OCI-LY7 (cell line): Measurements from ENCODE around the gene PPP6R3. TPM values are rescaled to one million over a fixed set of nuclear protein-coding genes. Genes with fewer than 3 reads are reported as not detected.

Source experiments
- BruUV-seq: library from RNA; stranded (reverse); fragments of 400-500 nt; replicated peaks from 2 replicates; lab custom pipeline; 2021; lab: Mats Ljungman, UMichigan
- CTCF ChIA-PET: fragments of 300-600 bp; sonication (Branson Sonifier 250); formaldehyde crosslinking; loops from one replicate; lab custom pipeline; 2022; ENCODE audit warnings: antibody characterized with exemption; ENCODE audit not compliant: unreplicated experiment; lab: Charles Lee
- POLR2A ChIA-PET: fragments of 300-600 bp; sonication (Branson Sonifier 250); formaldehyde crosslinking; loops from one replicate; lab custom pipeline; 2022; ENCODE audit warnings: antibody characterized with exemption; lab: Charles Lee
- DNase-seq: peaks from one replicate; pipeline ENCODE4 v3.0.0-alpha.2; 2015; ENCODE audit warnings: low spot score
- H2AFZ ChIP-seq: fragments of 200-600 bp; sonication (generic), shearing (Covaris generic); 2 replicates; pipeline ENCODE4 v1.6.1; 2014; ENCODE audit warnings: mild to moderate bottlenecking, antibody characterized with exemption, low read length, moderate library complexity
- H3K27ac ChIP-seq: fragments of 200-600 bp; sonication (generic); 2 replicates; pipeline ENCODE4 v1.5.1; 2014; ENCODE audit warnings: mixed run types, low read depth, mild to moderate bottlenecking, moderate library complexity, low read length, inconsistent platforms; ENCODE audit not compliant: poor library complexity, severe bottlenecking
- H3K36me3 ChIP-seq: fragments of 200-600 bp; sonication (generic); 2 replicates; pipeline ENCODE4 v1.6.1; 2014; ENCODE audit warnings: mild to moderate bottlenecking, antibody characterized with exemption, low read length, moderate library complexity, mixed read lengths; ENCODE audit not compliant: insufficient read depth
- H3K4me1 ChIP-seq: fragments of 200-600 bp; sonication (generic); 2 replicates; pipeline ENCODE4 v1.5.1; 2014; ENCODE audit warnings: mild to moderate bottlenecking, low read length; ENCODE audit not compliant: insufficient read depth, poor library complexity, severe bottlenecking
- H3K4me2 ChIP-seq: fragments of 200-600 bp; sonication (generic); 2 replicates; pipeline ENCODE4 v1.6.1; 2014; ENCODE audit warnings: mild to moderate bottlenecking, low read length
- H3K4me3 ChIP-seq: fragments of 200-600 bp; sonication (generic); 2 replicates; pipeline ENCODE4 v1.5.1; 2014; ENCODE audit warnings: mild to moderate bottlenecking, low read depth, low read length; ENCODE audit not compliant: poor library complexity, severe bottlenecking
- H3K79me2 ChIP-seq: fragments of 200-600 bp; sonication (generic); 2 replicates; pipeline ENCODE4 v1.6.1; 2016; ENCODE audit warnings: low read depth, mild to moderate bottlenecking, low read length, moderate library complexity, mixed read lengths; ENCODE audit not compliant: insufficient read depth
- H3K9me2 ChIP-seq: fragments of 200-600 bp; sonication (generic); 2 replicates; pipeline ENCODE4 v1.6.1; 2016; ENCODE audit warnings: mild to moderate bottlenecking, low read length, mixed read lengths; ENCODE audit not compliant: insufficient read depth
- H3K9me3 ChIP-seq: fragments of 200-600 bp; sonication (generic); 2 replicates; pipeline ENCODE4 v1.6.1; 2014; ENCODE audit warnings: mild to moderate bottlenecking, mixed run types, low read length, mixed read lengths
- H4K20me1 ChIP-seq: fragments of 200-600 bp; sonication (generic); 2 replicates; pipeline ENCODE4 v1.6.1; 2014; ENCODE audit warnings: mild to moderate bottlenecking, antibody characterized with exemption, low read length, moderate library complexity, mixed read lengths; ENCODE audit not compliant: insufficient read depth
- CTCF ChIP-seq: fragments of 200-600 bp; sonication (generic); conservative IDR thresholded peaks from 2 replicates; pipeline ENCODE4 v1.5.1; 2014; ENCODE audit warnings: mild to moderate bottlenecking, antibody characterized with exemption, low read length, moderate library complexity, mixed read lengths
- EZH2phosphoT487 ChIP-seq: fragments of 200-600 bp; sonication (generic); IDR thresholded peaks from 2 replicates; pipeline ENCODE4 v1.6.1; 2018; ENCODE audit warnings: low read depth, borderline replicate concordance, mild to moderate bottlenecking, mixed run types, antibody characterized with exemption, low read length, moderate library complexity, mixed read lengths
- intact Hi-C: fragments of 100-400 bp; cut with micrococcal nuclease; formaldehyde crosslinking; loops from one replicate; pipeline ENCODE4 v1.10.0; 2022; ENCODE audit not compliant: unreplicated experiment
- total RNA-seq, 2 experiments: library from RNA; depleted of rRNA in 1 of 2; stranded (reverse); fragments of >200 nt in 1 of 2; shearing (Covaris generic) in 1 of 2; gene quantifications; 2 replicates each; pipeline ENCODE4 v1.2.3, GENCODE V29; 2014 to 2022

Gene PPP6R3
- total RNA-seq, 2 experiments from 2014 or later, result 122 to 151 TPM

GRCh38 chr11:68479390-68479789 is 18.8 kb downstream of the PPP6R3 start:
- Histone ChIP-seq H2AFZ (no peak overlapping the region), H3K4me2 (no peak overlapping the region), H3K27ac (no peak overlapping the region), H3K4me1 (no peaks in the 10 kb centered on the region), H3K36me3 (peaks cover 76% of the 10 kb centered on the region), H3K9me3 (peaks cover 29% of the 10 kb centered on the region), H3K79me2 (peaks cover 85% of the 10 kb centered on the region), H3K4me3 (no peak overlapping the region), H4K20me1 (peaks cover 6% of the 10 kb centered on the region; the same call in 1 of the 2 replicates), H3K9me2 (no peaks in the 10 kb centered on the region)
- intact Hi-C loops, result no loop called here
- TF ChIP-seq CTCF, result no peak
- no peak for TF ChIP-seq EZH2phosphoT487
- no peak for DNase-seq
- ChIA-PET CTCF (interaction anchor here (0.5 kb wide), 1 partner anchor 1191 kb away, joined by 3 read pairs; no protein-coding TSS in a partner anchor), POLR2A (interaction anchor here (1.9 kb wide), 1 partner anchor 17 kb away, joined by 5 read pairs; no protein-coding TSS in a partner anchor)
- BruUV-seq, result no TSS peak

GRCh38 chr11:68480193-68480592 is 19.6 kb downstream of the PPP6R3 start:
- peaks cover 6% of the 10 kb centered on the region; the same call in 1 of the 2 replicates for H4K20me1 ChIP-seq
- peaks cover 76% of the 10 kb centered on the region for H3K36me3 ChIP-seq
- H3K9me2 ChIP-seq, result no peaks in the 10 kb centered on the region
- H3K27ac ChIP-seq, result no peak overlapping the region
- no peak for TF ChIP-seq EZH2phosphoT487
- no peak for TF ChIP-seq CTCF
- H3K79me2 ChIP-seq, result peaks cover 89% of the 10 kb centered on the region
- no peak overlapping the region for H3K4me2 ChIP-seq
- POLR2A ChIA-PET, result interaction anchor here (0.6 to 1.9 kb wide), 3 partner anchors 9 to 18 kb away, joined by 3 to 5 read pairs (median 5); no protein-coding TSS in a partner anchor
- intact Hi-C loops, result no loop called here
- CTCF ChIA-PET, result interaction anchor here (0.5 kb wide), 1 partner anchor 1190 kb away, joined by 3 read pairs; no protein-coding TSS in a partner anchor
- DNase-seq, result no peak
- no peak overlapping the region for H2AFZ ChIP-seq
- H3K4me1 ChIP-seq, result no peaks in the 10 kb centered on the region
- H3K9me3 ChIP-seq, result peaks cover 27% of the 10 kb centered on the region
- no peak overlapping the region for H3K4me3 ChIP-seq
- no TSS peak for BruUV-seq

GRCh38 chr11:68480852-68481510 is 20.4 kb downstream of the PPP6R3 start:
- peaks cover 73% of the 10 kb centered on the region for H3K36me3 ChIP-seq
- CTCF ChIA-PET, result no interaction called here
- H3K4me1 ChIP-seq, result no peaks in the 10 kb centered on the region
- H2AFZ ChIP-seq, result no peak overlapping the region
- DNase-seq, result no peak
- TF ChIP-seq EZH2phosphoT487 (no peak), CTCF (no peak)
- TSS peak; percentile 21 for BruUV-seq
- H3K4me3 ChIP-seq, result no peak overlapping the region
- H3K27ac ChIP-seq, result no peak overlapping the region
- H4K20me1 ChIP-seq, result peaks cover 6% of the 10 kb centered on the region; the same call in 1 of the 2 replicates
- H3K4me2 ChIP-seq, result no peak overlapping the region
- POLR2A ChIA-PET, result interaction anchor here (0.6 to 1.9 kb wide), 4 partner anchors 10 to 76 kb away, joined by 3 to 8 read pairs (median 5); no protein-coding TSS in a partner anchor
- H3K9me2 ChIP-seq, result no peaks in the 10 kb centered on the region
- peaks cover 96% of the 10 kb centered on the region for H3K79me2 ChIP-seq
- peaks cover 27% of the 10 kb centered on the region for H3K9me3 ChIP-seq
- intact Hi-C loops, result no loop called here
